SK-N-SH (cell line): Measurements from ENCODE around the gene TOPBP1.

Experiments
- CHD2 ChIP-seq: fragments of 150-350 bp; IDR thresholded peaks from 2 replicates; pipeline ENCODE4 v1.6.1; 2018; ENCODE audit warnings: low read length; ENCODE audit not compliant: partially characterized antibody
- EP300 ChIP-seq, 2 experiments: IDR thresholded peaks; 2 replicates each; pipeline versions ENCODE4 v1.4.0 to v1.6.1; 2012; ENCODE audit warnings: borderline replicate concordance in 1 of 2, low read depth in 1 of 2, low read length in 1 of 2
- NRF1 ChIP-seq: IDR thresholded peaks from 2 replicates; pipeline ENCODE4 v1.6.1; 2012; ENCODE audit warnings: low read depth, mild to moderate bottlenecking, low read length
- POLR2AphosphoS5 ChIP-seq: IDR thresholded peaks from 2 replicates; pipeline ENCODE4 v1.6.1; 2012; ENCODE audit warnings: low read depth, low read length
- RCOR1 ChIP-seq: fragments of 150-350 bp; IDR thresholded peaks from 2 replicates; pipeline ENCODE4 v1.6.1; 2017; ENCODE audit warnings: antibody characterized with exemption, low read length
- RFX5 ChIP-seq: IDR thresholded peaks from 2 replicates; pipeline ENCODE4 v1.6.1; 2012; ENCODE audit warnings: mild to moderate bottlenecking, improper control_type of control experiment, low read length
- SIN3A ChIP-seq: IDR thresholded peaks from 2 replicates; pipeline ENCODE4 v1.6.1; 2012; ENCODE audit warnings: low read depth, mild to moderate bottlenecking, low read length, moderate library complexity, borderline replicate concordance
- SMC3 ChIP-seq: IDR thresholded peaks from 2 replicates; pipeline ENCODE4 v1.6.1; 2012; ENCODE audit warnings: low read depth, low read length, improper control_type of control experiment
- TAF1 ChIP-seq: IDR thresholded peaks from 2 replicates; pipeline ENCODE4 v1.6.1; 2012; ENCODE audit warnings: low read depth, mild to moderate bottlenecking, low read length, moderate library complexity, borderline replicate concordance
- TF ChIP-seq, protein P1 (sequence below): fragments of 200-600 bp; sonication (generic); IDR thresholded peaks from 2 replicates; pipeline ENCODE4 v1.6.1; 2017; ENCODE audit warnings: antibody characterized with exemption, mild to moderate bottlenecking, moderate library complexity
- TF ChIP-seq, protein P2 (sequence below): IDR thresholded peaks from 2 replicates; pipeline ENCODE4 v1.4.0; 2012; ENCODE audit warnings: low read depth
- TF ChIP-seq, protein P3 (sequence below): IDR thresholded peaks from 2 replicates; pipeline ENCODE4 v1.6.1; 2012; ENCODE audit warnings: mild to moderate bottlenecking, low read depth, low read length, moderate library complexity
- TF ChIP-seq, protein P4 (sequence below): IDR thresholded peaks from 2 replicates; pipeline ENCODE4; 2012

DNA sequence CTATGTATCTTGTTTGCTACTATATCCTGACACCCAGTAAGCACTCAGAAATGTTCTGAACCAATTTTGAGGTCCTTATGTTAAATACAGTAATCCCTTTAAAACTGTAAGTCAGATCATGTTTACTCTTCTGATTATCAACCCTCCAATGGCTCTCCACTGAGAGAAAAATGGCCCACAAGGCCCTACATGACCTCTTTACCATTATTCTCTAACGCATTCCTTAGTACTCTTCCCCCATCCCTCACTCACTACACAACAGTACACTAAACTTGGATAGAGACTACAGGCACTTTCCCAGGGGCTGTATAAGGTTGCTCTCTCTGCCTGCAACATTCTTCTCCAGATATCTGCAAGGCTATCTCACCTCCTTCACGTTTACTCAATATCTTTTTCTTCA lies 1.9 kb downstream of the TOPBP1 start:
- TF ChIP-seq CHD2 = no peak
- no peak for TF ChIP-seq NRF1
- TF ChIP-seq, protein P1, sequence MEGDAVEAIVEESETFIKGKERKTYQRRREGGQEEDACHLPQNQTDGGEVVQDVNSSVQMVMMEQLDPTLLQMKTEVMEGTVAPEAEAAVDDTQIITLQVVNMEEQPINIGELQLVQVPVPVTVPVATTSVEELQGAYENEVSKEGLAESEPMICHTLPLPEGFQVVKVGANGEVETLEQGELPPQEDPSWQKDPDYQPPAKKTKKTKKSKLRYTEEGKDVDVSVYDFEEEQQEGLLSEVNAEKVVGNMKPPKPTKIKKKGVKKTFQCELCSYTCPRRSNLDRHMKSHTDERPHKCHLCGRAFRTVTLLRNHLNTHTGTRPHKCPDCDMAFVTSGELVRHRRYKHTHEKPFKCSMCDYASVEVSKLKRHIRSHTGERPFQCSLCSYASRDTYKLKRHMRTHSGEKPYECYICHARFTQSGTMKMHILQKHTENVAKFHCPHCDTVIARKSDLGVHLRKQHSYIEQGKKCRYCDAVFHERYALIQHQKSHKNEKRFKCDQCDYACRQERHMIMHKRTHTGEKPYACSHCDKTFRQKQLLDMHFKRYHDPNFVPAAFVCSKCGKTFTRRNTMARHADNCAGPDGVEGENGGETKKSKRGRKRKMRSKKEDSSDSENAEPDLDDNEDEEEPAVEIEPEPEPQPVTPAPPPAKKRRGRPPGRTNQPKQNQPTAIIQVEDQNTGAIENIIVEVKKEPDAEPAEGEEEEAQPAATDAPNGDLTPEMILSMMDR = no peak
- no peak for TF ChIP-seq TAF1
- TF ChIP-seq EP300 (IDR thresholded peaks at IDR 0.05; ENCODE audit: borderline replicate concordance in 1 of 2, low read depth in 1 of 2, low read length in 1 of 2) = no peak
- TF ChIP-seq SMC3 = no peak
- TF ChIP-seq RFX5 = no peak
- TF ChIP-seq, protein P2, sequence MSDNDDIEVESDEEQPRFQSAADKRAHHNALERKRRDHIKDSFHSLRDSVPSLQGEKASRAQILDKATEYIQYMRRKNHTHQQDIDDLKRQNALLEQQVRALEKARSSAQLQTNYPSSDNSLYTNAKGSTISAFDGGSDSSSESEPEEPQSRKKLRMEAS = no peak
- no peak for TF ChIP-seq POLR2AphosphoS5
- TF ChIP-seq, protein P3, sequence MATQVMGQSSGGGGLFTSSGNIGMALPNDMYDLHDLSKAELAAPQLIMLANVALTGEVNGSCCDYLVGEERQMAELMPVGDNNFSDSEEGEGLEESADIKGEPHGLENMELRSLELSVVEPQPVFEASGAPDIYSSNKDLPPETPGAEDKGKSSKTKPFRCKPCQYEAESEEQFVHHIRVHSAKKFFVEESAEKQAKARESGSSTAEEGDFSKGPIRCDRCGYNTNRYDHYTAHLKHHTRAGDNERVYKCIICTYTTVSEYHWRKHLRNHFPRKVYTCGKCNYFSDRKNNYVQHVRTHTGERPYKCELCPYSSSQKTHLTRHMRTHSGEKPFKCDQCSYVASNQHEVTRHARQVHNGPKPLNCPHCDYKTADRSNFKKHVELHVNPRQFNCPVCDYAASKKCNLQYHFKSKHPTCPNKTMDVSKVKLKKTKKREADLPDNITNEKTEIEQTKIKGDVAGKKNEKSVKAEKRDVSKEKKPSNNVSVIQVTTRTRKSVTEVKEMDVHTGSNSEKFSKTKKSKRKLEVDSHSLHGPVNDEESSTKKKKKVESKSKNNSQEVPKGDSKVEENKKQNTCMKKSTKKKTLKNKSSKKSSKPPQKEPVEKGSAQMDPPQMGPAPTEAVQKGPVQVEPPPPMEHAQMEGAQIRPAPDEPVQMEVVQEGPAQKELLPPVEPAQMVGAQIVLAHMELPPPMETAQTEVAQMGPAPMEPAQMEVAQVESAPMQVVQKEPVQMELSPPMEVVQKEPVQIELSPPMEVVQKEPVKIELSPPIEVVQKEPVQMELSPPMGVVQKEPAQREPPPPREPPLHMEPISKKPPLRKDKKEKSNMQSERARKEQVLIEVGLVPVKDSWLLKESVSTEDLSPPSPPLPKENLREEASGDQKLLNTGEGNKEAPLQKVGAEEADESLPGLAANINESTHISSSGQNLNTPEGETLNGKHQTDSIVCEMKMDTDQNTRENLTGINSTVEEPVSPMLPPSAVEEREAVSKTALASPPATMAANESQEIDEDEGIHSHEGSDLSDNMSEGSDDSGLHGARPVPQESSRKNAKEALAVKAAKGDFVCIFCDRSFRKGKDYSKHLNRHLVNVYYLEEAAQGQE = no peak
- no peak for TF ChIP-seq SIN3A
- TF ChIP-seq, protein P4, sequence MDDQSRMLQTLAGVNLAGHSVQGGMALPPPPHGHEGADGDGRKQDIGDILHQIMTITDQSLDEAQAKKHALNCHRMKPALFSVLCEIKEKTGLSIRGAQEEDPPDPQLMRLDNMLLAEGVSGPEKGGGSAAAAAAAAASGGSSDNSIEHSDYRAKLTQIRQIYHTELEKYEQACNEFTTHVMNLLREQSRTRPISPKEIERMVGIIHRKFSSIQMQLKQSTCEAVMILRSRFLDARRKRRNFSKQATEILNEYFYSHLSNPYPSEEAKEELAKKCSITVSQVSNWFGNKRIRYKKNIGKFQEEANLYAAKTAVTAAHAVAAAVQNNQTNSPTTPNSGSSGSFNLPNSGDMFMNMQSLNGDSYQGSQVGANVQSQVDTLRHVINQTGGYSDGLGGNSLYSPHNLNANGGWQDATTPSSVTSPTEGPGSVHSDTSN = no peak
- TF ChIP-seq RCOR1 = no peak
